Calu3 (cell line): Measurements from ENCODE around the gene MATN1. TPM values are rescaled to one million over a fixed set of nuclear protein-coding genes. Genes with fewer than 3 reads are reported as not detected.

Experiments used
- BruUV-seq: library from RNA; stranded (reverse); fragments of 400-500 nt; replicated peaks from 2 replicates; lab custom pipeline; 2021; lab: Mats Ljungman, UMichigan
- CTCF ChIA-PET: fragments of 300-600 bp; sonication (Branson Sonifier 250); formaldehyde crosslinking; loops from one replicate; lab custom pipeline; 2022; ENCODE audit warnings: antibody characterized with exemption; lab: Charles Lee
- DNase-seq: peaks from one replicate; pipeline ENCODE4 v3.0.0; 2022
- H3K27ac Mint-ChIP-seq: one replicate; pipeline ENCODE4 v1.8.0; 2022; ENCODE audit warnings: mixed read lengths; ENCODE audit not compliant: unreplicated experiment
- H3K27me3 Mint-ChIP-seq: one replicate; pipeline ENCODE4 v1.8.0; 2022; ENCODE audit warnings: mixed read lengths; ENCODE audit not compliant: unreplicated experiment
- H3K36me3 Mint-ChIP-seq: one replicate; pipeline ENCODE4 v1.8.0; 2022; ENCODE audit warnings: mild to moderate bottlenecking, moderate library complexity, mixed read lengths; ENCODE audit not compliant: insufficient read depth, unreplicated experiment
- H3K4me1 Mint-ChIP-seq: one replicate; pipeline ENCODE4 v1.8.0; 2022; ENCODE audit warnings: mild to moderate bottlenecking, low read depth, mixed read lengths; ENCODE audit not compliant: unreplicated experiment
- H3K4me3 Mint-ChIP-seq: one replicate; pipeline ENCODE4 v1.8.0; 2022; ENCODE audit warnings: mild to moderate bottlenecking, low read depth, moderate library complexity, mixed read lengths; ENCODE audit not compliant: unreplicated experiment
- H3K9me3 Mint-ChIP-seq: one replicate; pipeline ENCODE4 v1.8.0; 2022; ENCODE audit warnings: low read depth, mixed read lengths; ENCODE audit not compliant: unreplicated experiment
- intact Hi-C: fragments of 100-400 bp; cut with micrococcal nuclease; formaldehyde crosslinking; loops from one replicate; pipeline ENCODE4 v1.10.0; 2022; ENCODE audit not compliant: unreplicated experiment
- total RNA-seq: library from RNA; stranded (reverse); gene quantifications from 2 replicates; pipeline ENCODE4 v1.2.3, GENCODE V29; 2022
- TF ChIP-seq, protein P1 (sequence below): fragments of 200-600 bp; IDR thresholded peaks from one replicate; pipeline ENCODE4 v1.8.0; 2022; ENCODE audit warnings: antibody characterized with exemption; ENCODE audit not compliant: unreplicated experiment

Gene MATN1
- total RNA-seq, 1 experiment from 2014 or later: not detected

- no peaks in the 10 kb centered on the region for H3K9me3 Mint-ChIP-seq
- intact Hi-C loops: no loop called here
- no TSS peak for BruUV-seq
- TF ChIP-seq, protein P1, sequence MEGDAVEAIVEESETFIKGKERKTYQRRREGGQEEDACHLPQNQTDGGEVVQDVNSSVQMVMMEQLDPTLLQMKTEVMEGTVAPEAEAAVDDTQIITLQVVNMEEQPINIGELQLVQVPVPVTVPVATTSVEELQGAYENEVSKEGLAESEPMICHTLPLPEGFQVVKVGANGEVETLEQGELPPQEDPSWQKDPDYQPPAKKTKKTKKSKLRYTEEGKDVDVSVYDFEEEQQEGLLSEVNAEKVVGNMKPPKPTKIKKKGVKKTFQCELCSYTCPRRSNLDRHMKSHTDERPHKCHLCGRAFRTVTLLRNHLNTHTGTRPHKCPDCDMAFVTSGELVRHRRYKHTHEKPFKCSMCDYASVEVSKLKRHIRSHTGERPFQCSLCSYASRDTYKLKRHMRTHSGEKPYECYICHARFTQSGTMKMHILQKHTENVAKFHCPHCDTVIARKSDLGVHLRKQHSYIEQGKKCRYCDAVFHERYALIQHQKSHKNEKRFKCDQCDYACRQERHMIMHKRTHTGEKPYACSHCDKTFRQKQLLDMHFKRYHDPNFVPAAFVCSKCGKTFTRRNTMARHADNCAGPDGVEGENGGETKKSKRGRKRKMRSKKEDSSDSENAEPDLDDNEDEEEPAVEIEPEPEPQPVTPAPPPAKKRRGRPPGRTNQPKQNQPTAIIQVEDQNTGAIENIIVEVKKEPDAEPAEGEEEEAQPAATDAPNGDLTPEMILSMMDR: no peak
- no peak overlapping the region for H3K27ac Mint-ChIP-seq
- DNase-seq: no peak
- no peaks in the 10 kb centered on the region for H3K27me3 Mint-ChIP-seq
- H3K36me3 Mint-ChIP-seq: no peaks in the 10 kb centered on the region
- no peak overlapping the region for H3K4me3 Mint-ChIP-seq
- CTCF ChIA-PET: no interaction called here
- peaks cover 9% of the 10 kb centered on the region for H3K4me1 Mint-ChIP-seq
Measured at GRCh38 chr1:30749691-30750583, 26.6 kb upstream of the MATN1 start.

DNA sequence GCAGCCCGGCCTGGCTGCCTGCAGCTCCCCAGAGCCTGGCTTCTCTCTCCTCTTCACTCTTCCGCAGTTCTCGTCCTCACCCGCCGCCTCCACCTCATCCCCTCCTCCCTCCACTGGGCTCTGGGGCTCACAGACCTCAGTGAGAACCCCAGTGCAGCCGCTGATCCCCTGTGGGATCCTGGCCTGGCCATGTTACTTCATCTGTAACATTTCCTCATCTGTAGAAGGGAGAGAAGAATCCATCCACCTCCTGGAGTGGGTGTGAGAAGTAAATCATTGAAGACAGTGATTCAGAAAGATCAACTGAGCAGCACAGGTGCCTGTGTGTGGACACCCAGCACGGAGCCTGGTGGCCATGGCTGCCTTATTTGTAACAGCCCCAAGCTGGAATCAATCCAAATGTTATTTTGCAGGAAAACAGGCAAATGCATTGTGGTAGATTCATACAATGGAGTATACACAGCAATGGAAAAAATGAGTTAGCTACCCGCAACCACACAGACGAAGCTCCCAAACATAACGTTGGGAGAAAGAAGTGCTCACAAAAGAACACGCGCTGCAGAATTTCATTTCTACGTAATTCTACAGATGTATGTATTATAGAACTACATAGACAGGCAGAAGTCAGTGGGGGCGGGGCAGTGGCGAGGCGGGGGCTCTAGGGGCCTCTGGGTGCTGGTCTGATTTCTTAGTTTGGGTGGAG lies 25.5 kb upstream of the MATN1 start:
- BruUV-seq: no TSS peak
- peaks cover 9% of the 10 kb centered on the region for H3K4me1 Mint-ChIP-seq
- CTCF ChIA-PET: no interaction called here
- no peak overlapping the region for H3K27ac Mint-ChIP-seq
- no peaks in the 10 kb centered on the region for H3K27me3 Mint-ChIP-seq
- no peak overlapping the region for H3K4me3 Mint-ChIP-seq
- no peak for DNase-seq
- intact Hi-C loops: no loop called here
- TF ChIP-seq, protein P1: no peak
- H3K9me3 Mint-ChIP-seq: no peaks in the 10 kb centered on the region
- H3K36me3 Mint-ChIP-seq: no peaks in the 10 kb centered on the region

GRCh38 chr1:30748098-30748698 lies 24.8 kb upstream of the MATN1 start:
- Mint-ChIP-seq H3K9me3 (no peaks in the 10 kb centered on the region), H3K4me3 (no peak overlapping the region), H3K27ac (no peak overlapping the region), H3K36me3 (no peaks in the 10 kb centered on the region), H3K4me1 (peaks cover 9% of the 10 kb centered on the region), H3K27me3 (no peaks in the 10 kb centered on the region)
- CTCF ChIA-PET: no interaction called here
- BruUV-seq: no TSS peak
- TF ChIP-seq, protein P1: no peak
- intact Hi-C loops: no loop called here
- DNase-seq: no peak

DNA sequence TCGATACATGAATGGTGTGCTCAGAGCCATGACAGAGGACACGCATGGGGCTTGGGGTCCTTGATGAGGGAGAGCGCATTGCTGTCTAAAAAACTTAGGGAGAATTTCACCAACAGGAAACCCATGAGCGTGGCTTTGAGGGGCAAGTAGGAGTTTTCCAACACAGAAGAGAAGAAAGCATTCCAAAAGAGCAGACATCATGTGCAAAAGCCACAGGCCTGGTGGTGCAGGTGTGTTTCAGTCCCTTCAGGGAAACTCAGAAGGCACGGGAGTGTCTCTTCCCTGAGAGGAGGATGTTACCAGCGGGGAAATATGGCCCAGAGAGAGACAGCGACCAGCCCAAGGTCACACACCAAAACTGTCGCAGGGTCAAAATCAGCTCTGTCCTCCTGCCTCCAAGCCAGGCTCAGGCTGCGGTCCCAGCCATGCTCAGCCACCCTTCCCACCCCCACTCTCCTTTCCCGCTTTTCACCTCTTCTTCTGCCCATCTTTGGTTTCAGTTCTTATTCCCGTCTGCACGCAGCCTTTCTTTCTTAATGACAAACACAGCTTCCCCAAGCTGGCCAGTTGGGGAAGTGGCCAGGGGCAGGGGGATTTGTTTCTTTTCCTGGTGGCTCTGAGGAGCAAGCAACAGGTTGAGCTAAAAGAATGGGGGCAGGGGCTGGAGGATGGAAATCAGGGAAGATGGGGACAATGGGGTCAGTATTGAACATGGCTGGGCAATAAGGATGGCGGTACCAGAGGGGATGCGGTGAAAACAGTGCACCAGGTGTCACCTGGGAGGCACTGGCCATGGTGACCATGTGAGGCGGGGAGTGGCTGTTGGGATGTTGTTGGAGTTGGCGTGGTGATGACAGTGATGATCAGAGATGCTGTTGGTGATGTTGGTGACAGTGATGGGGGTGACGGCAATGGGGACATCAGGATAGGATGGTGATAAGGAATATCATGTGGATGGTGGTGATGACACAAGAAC lies 23.9 kb upstream of the MATN1 start:
- H3K4me3 Mint-ChIP-seq: no peak overlapping the region
- BruUV-seq: no TSS peak
- no peaks in the 10 kb centered on the region for H3K9me3 Mint-ChIP-seq
- TF ChIP-seq, protein P1: no peak
- H3K4me1 Mint-ChIP-seq: peaks cover 4% of the 10 kb centered on the region
- no peaks in the 10 kb centered on the region for H3K36me3 Mint-ChIP-seq
- CTCF ChIA-PET: no interaction called here
- H3K27me3 Mint-ChIP-seq: no peaks in the 10 kb centered on the region
- intact Hi-C loops: no loop called here
- H3K27ac Mint-ChIP-seq: no peak overlapping the region
- no peak for DNase-seq
